ENCODE results near the gene APCDD1.

Gene APCDD1

GRCh38 chr18:10490401-10491165 is 36.1 kb downstream of the APCDD1 start:
- no peak; the same call in 1 of the 2 replicates for TF ChIP-seq RAD21 (IDR thresholded peaks at IDR 0.05; ENCODE audit: low read depth)
- TF ChIP-seq EP300 (IDR thresholded peaks at IDR 0.05; ENCODE audit: borderline replicate concordance) = no peak

DNA sequence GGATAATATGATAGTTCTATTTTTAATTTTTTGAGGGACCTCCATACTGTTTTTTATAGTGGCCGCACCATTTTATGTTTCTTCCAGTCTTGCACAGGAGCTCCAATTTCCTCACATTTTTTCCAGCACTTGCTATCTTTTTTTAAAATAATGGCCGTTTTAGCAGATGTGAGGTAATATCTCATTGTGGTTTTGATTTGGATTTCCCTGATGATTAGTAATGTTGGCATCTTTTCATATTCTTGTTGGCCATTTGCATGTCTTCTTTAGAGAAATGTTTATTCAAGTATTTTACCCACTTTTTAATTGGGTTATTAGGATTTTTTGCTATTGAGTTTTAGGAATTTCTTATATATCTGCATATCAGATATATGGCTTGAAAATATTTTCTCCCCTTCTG is 41.5 kb downstream of the APCDD1 start:
- no peak for TF ChIP-seq EGR1 (IDR thresholded peaks at IDR 0.05)
- no peak for TF ChIP-seq NFIC (IDR thresholded peaks at IDR 0.05)
- no peak for TF ChIP-seq CEBPB (IDR thresholded peaks at IDR 0.05)
- no peak for TF ChIP-seq RAD21 (IDR thresholded peaks at IDR 0.05; ENCODE audit: low read depth)
- TF ChIP-seq FOXM1 (IDR thresholded peaks at IDR 0.05; ENCODE audit: borderline replicate concordance, low read depth) = no peak
- TF ChIP-seq EP300 (IDR thresholded peaks at IDR 0.05; ENCODE audit: borderline replicate concordance) = no peak
- TF ChIP-seq REST (IDR thresholded peaks at IDR 0.05; ENCODE audit: low read depth) = no peak
- no peak for TF ChIP-seq TCF12 (IDR thresholded peaks at IDR 0.05; ENCODE audit: low read depth)

DNA sequence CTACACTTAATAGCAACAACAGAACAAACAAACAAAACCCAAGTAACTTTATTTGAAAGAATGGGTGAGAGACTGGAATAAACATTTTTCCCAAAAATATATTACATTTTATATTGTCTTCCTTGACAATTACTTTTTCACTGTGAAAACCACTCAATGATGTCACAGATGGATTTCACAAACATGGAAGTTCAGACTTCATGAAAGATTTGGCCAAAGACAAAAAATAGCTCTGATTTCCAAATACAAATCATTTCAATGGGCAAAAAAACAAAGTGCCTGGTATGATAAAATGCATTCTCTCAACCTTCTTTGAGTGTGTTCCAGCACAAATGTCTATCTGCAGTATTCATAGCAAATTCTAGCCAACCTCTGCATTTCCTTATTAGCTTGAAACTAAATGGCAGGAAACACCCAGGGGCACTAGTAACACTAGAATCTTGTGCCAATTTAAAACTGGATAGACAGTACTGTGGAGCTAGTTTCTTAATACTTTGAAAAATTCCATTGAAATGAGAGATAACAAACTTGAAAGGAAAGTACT is 42.8 kb downstream of the APCDD1 start:
- no peak for TF ChIP-seq EP300 (IDR thresholded peaks at IDR 0.05; ENCODE audit: borderline replicate concordance)
- no peak for TF ChIP-seq YY1 (IDR thresholded peaks at IDR 0.05; ENCODE audit: low read depth)
- no peak for TF ChIP-seq RAD21 (IDR thresholded peaks at IDR 0.05; ENCODE audit: low read depth)

DNA sequence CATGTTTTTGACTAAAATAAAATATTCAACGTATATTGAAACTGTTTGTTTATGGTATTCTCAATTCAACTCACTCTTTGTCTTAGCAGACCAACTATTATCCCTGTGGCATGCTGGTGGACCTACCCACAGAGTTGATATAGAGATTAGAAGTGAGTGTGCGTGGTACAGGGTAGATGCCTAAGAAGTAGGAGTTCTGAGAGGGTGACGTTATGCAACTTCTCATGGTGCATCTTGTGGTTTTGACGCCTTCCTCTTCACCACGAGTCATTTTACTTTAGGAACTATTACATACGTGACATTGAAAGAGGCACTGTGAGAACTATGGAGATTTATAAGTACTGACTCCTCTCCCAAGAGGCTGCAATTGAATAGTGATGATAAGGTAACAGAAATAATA is 44.8 kb downstream of the APCDD1 start:
- TF ChIP-seq EGR1 (IDR thresholded peaks at IDR 0.05) (no peak), REST (IDR thresholded peaks at IDR 0.05; ENCODE audit: low read depth) (no peak), TEAD4 (IDR thresholded peaks at IDR 0.05) (no peak), TAF1 (IDR thresholded peaks at IDR 0.05; ENCODE audit: low read depth) (no peak), CEBPB (IDR thresholded peaks at IDR 0.05) (no peak), FOXM1 (IDR thresholded peaks at IDR 0.05; ENCODE audit: borderline replicate concordance, low read depth) (no peak)
- TF ChIP-seq, protein P1, sequence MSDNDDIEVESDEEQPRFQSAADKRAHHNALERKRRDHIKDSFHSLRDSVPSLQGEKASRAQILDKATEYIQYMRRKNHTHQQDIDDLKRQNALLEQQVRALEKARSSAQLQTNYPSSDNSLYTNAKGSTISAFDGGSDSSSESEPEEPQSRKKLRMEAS (IDR thresholded peaks at IDR 0.05) = no peak

DNA sequence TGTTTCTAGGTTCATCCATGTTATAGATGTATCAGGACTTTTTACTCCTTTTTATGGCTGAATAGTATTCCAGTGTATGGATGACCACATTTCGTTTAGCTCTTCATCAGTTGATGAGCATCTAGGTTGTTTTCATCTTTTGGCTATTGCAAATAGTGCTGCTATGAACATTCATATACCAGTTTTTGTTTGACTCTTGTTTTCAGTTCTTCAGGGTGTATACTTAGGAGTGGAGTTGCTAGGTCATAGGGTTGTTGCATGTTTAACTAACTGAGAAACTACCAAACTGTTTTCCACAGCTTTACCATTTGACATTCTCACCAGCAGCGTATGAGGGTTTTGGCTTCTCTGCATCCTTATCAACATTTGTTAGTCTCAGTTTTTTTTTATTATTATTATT is 45.6 kb downstream of the APCDD1 start:
- TF ChIP-seq EP300 (IDR thresholded peaks at IDR 0.05; ENCODE audit: borderline replicate concordance) (no peak), USF1 (IDR thresholded peaks at IDR 0.05) (no peak), TAF1 (IDR thresholded peaks at IDR 0.05; ENCODE audit: low read depth) (no peak), CEBPB (IDR thresholded peaks at IDR 0.05) (no peak), RAD21 (IDR thresholded peaks at IDR 0.05; ENCODE audit: low read depth) (no peak), YY1 (IDR thresholded peaks at IDR 0.05; ENCODE audit: low read depth) (no peak), TCF12 (IDR thresholded peaks at IDR 0.05; ENCODE audit: low read depth) (no peak), NFIC (IDR thresholded peaks at IDR 0.05) (no peak), FOXM1 (IDR thresholded peaks at IDR 0.05; ENCODE audit: borderline replicate concordance, low read depth) (no peak), CREB1 (IDR thresholded peaks at IDR 0.05; ENCODE audit: low read depth) (no peak), EGR1 (IDR thresholded peaks at IDR 0.05) (no peak), ZBTB7A (IDR thresholded peaks at IDR 0.05; ENCODE audit: low read depth) (no peak), REST (IDR thresholded peaks at IDR 0.05; ENCODE audit: low read depth) (no peak), TEAD4 (IDR thresholded peaks at IDR 0.05) (no peak)
- TF ChIP-seq, protein P1 (IDR thresholded peaks at IDR 0.05) = no peak

All from Ishikawa (cell line).